NCI-H2196 (cell line): ENCODE data around the gene MYH9.

ENCODE experiments used
- DNase-seq: peaks from one replicate; lab custom pipeline; 2025; ENCODE audit not compliant: unreplicated experiment; lab: John Stamatoyannopoulos, UW

Gene MYH9

GRCh38 chr22:36234919-36235318 lies 152.8 kb downstream of the MYH9 start:
- no peak for DNase-seq

- DNase-seq: no peak
These were observed 153.6 kb downstream of the MYH9 start for GRCh38 chr22:36234213-36234612.

- no peak for DNase-seq
These were observed 154.0 kb downstream of the MYH9 start for GRCh38 chr22:36233796-36234195.

GRCh38 chr22:36232715-36233401 lies 154.9 kb downstream of the MYH9 start:
- no peak for DNase-seq
